ENCODE results near the gene UFD1. TPM values are rescaled to one million over a fixed set of nuclear protein-coding genes. Genes with fewer than 3 reads are reported as not detected.

The UFD1 gene, protein sequence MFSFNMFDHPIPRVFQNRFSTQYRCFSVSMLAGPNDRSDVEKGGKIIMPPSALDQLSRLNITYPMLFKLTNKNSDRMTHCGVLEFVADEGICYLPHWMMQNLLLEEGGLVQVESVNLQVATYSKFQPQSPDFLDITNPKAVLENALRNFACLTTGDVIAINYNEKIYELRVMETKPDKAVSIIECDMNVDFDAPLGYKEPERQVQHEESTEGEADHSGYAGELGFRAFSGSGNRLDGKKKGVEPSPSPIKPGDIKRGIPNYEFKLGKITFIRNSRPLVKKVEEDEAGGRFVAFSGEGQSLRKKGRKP
- total RNA-seq: 85.9 and 101 TPM in 2 replicates

DNA sequence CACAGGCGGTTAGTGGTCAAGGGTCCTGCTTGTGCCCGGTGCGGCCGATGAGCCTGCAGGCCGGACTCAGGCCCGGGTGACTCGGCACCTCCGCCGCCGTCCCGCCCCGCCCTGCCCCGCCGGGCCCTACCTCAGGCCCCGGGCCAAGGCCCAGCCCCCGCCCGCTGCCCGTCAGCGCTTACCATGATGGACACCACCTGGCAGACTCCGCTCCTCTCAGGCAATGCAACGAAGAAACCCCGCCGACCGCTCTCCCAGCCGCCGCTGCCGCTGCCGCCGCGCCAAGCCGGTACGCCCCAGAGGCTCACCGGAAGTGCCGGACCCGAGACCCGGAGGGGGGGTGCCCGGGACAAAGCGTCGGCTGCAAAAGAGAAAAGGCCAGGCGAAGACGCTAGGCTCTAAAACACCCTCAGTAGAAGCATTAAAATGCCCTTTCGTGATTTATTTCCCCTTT lies at the start of gene UFD1:
TSS of gene UFD1 (minus strand) at position 293 of the 454 bp plus-strand sequence. CDS start at position 185, 108 bp downstream.

DNA sequence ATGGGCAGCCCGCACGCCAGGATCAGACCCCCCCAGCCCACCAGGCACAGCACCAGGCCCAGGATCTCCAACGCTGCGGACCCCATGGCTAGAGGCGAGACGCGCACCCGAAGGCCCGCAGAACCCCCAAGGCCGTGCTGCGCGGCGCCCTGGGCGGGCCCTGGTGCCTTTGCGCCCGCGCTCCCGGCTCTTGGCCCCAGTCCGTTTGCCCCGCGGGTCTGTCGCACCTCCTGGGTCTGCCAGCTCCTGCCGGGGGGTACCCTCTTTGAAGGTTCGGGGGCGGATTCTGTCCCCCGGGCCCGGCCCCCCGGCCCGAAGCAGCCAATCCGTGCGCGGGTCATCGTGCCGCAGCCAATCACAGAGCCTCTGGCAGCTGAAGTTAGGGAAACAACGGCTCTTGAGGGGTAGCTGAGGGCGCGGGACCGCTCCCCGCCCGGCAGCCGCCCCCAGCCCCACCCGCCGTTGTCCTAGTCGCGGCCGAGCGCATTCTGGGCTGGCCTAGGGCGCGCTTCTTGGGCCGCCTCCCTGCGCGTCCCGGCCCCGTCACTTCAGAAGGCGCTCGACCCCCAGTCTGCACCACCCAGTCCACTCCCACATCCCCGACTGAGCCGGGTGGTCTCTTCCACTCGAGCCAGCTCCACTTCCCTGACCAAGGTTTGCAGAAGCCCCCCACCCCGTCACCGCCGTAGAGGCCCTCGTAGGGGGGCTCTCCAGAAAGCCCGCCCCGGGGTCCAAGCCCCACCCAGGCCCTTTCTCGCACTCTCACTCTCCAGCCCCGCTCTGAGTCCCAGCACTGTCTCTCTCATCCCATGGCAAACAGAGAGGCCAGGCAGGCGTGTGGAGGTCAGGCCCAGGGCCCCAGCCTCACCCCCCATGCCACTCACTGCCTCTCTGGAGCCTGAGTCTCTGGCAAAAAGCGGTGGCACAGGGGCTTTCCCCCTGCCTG lies 45.5 kb upstream of the UFD1 start, which contains the start of gene CLDN5:
TSS of gene CLDN5 (minus strand) at position 241 of the 946 bp plus-strand sequence. CDS start at position 86, 155 bp downstream.

DNA sequence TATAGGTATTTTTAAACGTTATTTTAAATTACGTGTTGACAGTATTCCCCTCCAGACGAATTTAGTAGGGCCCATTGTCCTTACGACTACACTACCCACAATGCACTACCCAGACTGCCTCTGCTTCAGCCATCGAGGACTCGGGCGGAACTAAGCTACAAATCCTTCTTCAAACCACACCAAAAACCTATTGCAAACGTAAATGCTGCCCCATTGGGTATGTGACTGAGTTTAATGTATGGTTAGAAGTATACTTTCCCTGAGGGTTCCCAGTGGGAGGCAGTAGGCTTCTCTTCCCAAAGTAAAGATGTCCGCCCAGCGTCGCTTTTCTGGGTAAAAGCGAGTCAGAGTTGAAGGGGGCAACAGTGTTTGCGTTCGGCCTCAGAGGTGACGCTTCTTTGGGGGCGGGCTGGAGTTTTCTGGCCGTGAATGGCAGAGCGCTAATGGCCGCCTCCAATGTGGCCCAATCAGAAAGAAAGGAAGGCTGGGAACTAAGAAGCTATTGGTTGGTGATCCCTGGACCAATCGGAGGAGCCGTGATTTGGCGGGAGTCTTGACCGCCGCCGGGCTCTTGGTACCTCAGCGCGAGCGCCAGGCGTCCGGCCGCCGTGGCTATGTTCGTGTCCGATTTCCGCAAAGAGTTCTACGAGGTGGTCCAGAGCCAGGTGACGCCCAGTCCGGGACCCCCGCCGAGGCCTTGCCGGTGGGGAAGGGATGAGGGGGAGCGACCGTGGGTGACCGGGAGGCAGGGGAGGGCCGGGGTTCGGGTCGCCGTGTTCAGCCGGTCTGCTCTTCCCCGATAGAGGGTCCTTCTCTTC lies 571 bp upstream of the UFD1 start, which contains the start of gene CDC45:
TSS of gene CDC45 (plus strand) at position 566 of the 818 bp plus-strand sequence. CDS start at position 615, 49 bp downstream.

DNA sequence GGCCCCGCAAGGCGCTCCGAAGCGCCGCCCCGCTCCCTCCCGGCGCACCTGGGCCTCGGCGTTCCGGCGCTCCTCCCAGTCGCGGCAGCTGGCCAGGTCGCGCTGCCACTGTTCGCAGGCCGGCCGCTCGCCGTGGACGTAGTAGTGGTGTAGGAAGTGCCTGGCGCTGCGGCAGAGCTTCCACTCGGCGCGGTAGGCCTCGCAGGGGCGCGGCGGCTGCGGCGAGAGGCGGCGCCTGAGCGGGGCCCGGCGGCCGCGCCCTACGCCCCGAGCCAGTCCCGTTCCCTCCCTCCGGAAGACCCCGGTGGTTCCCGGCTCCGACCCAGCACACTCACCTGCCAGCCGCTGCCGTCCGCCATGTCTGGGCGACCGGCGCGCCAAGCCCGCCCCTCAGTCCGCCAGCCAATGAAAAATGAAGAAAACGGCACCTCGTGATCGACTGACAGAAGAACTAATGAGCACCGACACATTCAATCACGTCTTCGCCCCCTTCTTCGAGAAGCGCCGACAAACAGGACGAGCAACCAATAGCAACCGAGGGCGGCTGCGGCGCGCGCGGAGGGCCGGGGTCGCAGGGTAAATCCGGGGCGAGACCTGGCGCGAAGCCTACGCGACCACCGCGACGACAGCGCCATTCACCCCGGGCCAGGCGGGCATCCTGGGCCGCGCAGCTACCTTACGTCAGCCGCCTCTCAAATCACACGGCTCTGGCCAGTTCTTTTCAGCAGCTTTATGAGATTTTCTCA lies 31.5 kb downstream of the UFD1 start, which contains the start of gene C22orf39:
TSS of gene C22orf39 (minus strand) at position 382 of the 746 bp plus-strand sequence. CDS start at position 359, 23 bp downstream.

GRCh38 chr22:19432133-19432851 lies 46.7 kb downstream of the UFD1 start, which contains the start of gene MRPL40:
Gene MRPL40 (plus strand): TSS chr22:19432545. CDS start chr22:19432555, 10 bp downstream.

DNA sequence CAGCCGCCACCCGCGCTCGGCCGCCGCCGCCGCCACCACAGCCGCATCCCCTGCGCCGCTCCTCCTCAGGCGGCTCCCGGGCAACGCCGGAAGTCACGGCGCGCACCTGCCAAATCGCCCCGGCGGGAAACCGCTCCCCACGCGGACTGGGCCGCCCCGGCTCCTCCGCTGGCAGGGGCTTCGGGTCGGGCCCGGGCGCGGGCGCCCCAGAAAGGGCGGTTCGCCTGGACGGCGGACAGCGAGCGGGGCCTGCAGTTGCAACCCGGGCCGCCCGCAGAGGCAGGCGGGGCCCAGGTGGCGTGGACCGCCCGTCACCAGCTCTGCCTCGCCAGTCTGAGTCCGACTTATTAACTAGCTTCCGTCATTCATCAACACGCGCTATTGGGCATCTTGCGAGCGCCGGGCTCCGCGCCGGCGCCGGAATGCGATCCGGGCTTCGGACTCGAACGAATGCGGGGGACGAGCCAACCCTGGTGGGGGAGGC lies 47.3 kb downstream of the UFD1 start, which contains the start of gene HIRA:
TSS of gene HIRA (minus strand) at position 85 of the 484 bp plus-strand sequence. CDS start 257 bp downstream, outside the sequence.

Other genes with a start within 250 kb of the UFD1 start
- 3.7 and 5.1 TPM in 2 replicates for gene CLTCL1, start 187.5 kb downstream of the UFD1 start, total RNA-seq
- gene HIRA, start 47.5 kb downstream of the UFD1 start, total RNA-seq: 17.2 and 17.7 TPM in 2 replicates
- 49.0 and 50.3 TPM in 2 replicates for gene MRPL40, start 46.6 kb downstream of the UFD1 start, total RNA-seq
- gene C22orf39, start 31.5 kb downstream of the UFD1 start, total RNA-seq: 15.9 and 23.4 TPM in 2 replicates
- 11.2 and 23.9 TPM in 2 replicates for gene CDC45, start 727 bp upstream of the UFD1 start, total RNA-seq
- 7.7 and 17.2 TPM in 2 replicates for gene CLDN5, start 45.2 kb upstream of the UFD1 start, total RNA-seq
- gene SEPTIN5, start 235.3 kb upstream of the UFD1 start, total RNA-seq: 25.6 and 30.7 TPM in 2 replicates
- gene GP1BB, start 244.3 kb upstream of the UFD1 start, total RNA-seq: 1.6 and 2.1 TPM in 2 replicates

Data from aortic smooth muscle cell (primary cell).